Tibial artery (tissue), 4 donors: ENCODE data around the gene SUCO.

ENCODE experiments used
- DNase-seq, 2 donors: peaks; one replicate each; pipeline ENCODE4 v3.0.0-alpha.2; 2019
- H3K27ac ChIP-seq, 2 donors: fragments of 200-600 bp; sonication (generic) in 1 of 2; 1 replicate in 1 of 2; 2 replicates in 1 of 2; pipeline ENCODE4 v1.5.1; 2018 to 2019; ENCODE audit warnings: mild to moderate bottlenecking in 1 of 2
- H3K27me3 ChIP-seq, 2 donors: fragments of 200-600 bp; sonication (generic) in 1 of 2; one replicate each; pipeline versions ENCODE4 v1.5.1 to v1.6.0; 2016 to 2019
- H3K36me3 ChIP-seq, 3 donors: fragments of 200-600 bp; sonication (generic) in 2 of 3; one replicate each; pipeline ENCODE4 v1.5.1; 2016 to 2019; ENCODE audit warnings: mild to moderate bottlenecking in 2 of 3
- H3K4me1 ChIP-seq, 4 donors: fragments of 200-600 bp; sonication (generic) in 2 of 4; 1 replicate in 3 of 4; 2 replicates in 1 of 4; pipeline ENCODE4 v1.5.1; 2016 to 2019
- H3K4me3 ChIP-seq, 2 donors: fragments of 200-600 bp; sonication (generic) in 1 of 2; 1 replicate in 1 of 2; 2 replicates in 1 of 2; pipeline ENCODE4 v1.5.1; 2018 to 2019; ENCODE audit warnings: mild to moderate bottlenecking in 2 of 2
- H3K9me3 ChIP-seq, 3 donors: fragments of 200-600 bp; sonication (generic) in 1 of 3; one replicate each; pipeline ENCODE4 v1.5.1; 2016 to 2019
- CTCF ChIP-seq, 2 experiments: fragments of 200-600 bp in 1 of 2; fragments of 450-650 bp in 1 of 2; IDR thresholded peaks; one replicate each; pipeline ENCODE4 v1.5.1; 2017 to 2019; ENCODE audit warnings: antibody characterized with exemption in 2 of 2, mild to moderate bottlenecking in 1 of 2, moderate library complexity in 1 of 2
- intact Hi-C: fragments of 100-400 bp; cut with DNase I; formaldehyde crosslinking; loops from one replicate; pipeline ENCODE4 v1.15.0; 2023; ENCODE audit warnings: low total_unique reads

SUCO gene

DNA sequence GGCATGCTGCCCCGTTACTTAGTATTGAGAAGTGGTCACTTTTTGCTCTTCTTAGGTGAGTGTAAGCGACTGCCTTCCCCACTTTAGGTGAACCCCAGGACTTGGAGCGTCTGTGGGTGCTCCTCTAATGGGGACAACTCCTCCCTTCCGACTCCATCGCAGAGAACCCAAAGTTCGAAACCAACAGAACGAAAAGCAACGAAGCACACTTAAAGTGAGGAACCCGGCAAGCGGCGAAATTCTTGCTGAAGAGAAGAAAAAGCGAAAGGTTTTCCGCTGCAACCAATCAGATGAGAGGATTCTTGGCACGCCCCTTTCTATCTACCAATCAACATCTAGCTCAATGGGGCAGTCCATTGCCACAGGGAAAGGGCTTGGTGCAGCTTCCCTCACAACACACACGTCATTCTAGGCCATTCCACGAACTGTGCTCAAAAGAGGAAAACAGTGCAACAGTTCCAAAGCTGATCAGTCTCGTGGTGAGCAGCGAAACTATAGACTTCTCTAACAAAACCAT is 709 bp upstream of the SUCO start:
- H3K27me3 ChIP-seq, result no peaks in the 10 kb centered on the region
- peak; percentile 94 for DNase-seq
- no peaks in the 10 kb centered on the region for H3K9me3 ChIP-seq
- peak overlapping the region; percentile 87 to 96 for H3K4me3 ChIP-seq
- H3K36me3 ChIP-seq, result no peaks in the 10 kb centered on the region
- intact Hi-C loops, result loop anchor here (10.0 kb wide), 2 partner anchors 663 to 747 kb away; partner anchors contain the start of gene METTL13
- H3K27ac ChIP-seq, result peak overlapping the region; percentile 98 to 99
- TF ChIP-seq CTCF (IDR thresholded peaks at IDR 0.05), result no peak
- H3K4me1 ChIP-seq, result peaks cover 0 to 27% (median 22%) of the 10 kb centered on the region in 4 donors

- Histone ChIP-seq H3K4me1 (peaks cover 0 to 27% (median 22%) of the 10 kb centered on the region in 4 donors), H3K27me3 (no peaks in the 10 kb centered on the region), H3K36me3 (no peaks in the 10 kb centered on the region), H3K27ac (peak overlapping the region; percentile 98 to 99), H3K9me3 (no peaks in the 10 kb centered on the region), H3K4me3 (peak overlapping the region; percentile 87 to 96)
- peak; percentile 48 to 68 for DNase-seq
- intact Hi-C loops, result loop anchor here (10.0 kb wide), 2 partner anchors 661 to 749 kb away; partner anchors contain the start of gene METTL13
- TF ChIP-seq CTCF (IDR thresholded peaks at IDR 0.05), result no peak
Measured at GRCh38 chr1:172533513-172534151, 682 bp downstream of the SUCO start.

- intact Hi-C loops, result loop anchor here (10.0 kb wide), 2 partner anchors 659 to 751 kb away; partner anchors contain the start of gene METTL13
- H3K27me3 ChIP-seq, result no peaks in the 10 kb centered on the region
- no peak overlapping the region for H3K27ac ChIP-seq
- no peak overlapping the region for H3K4me3 ChIP-seq
- no peak for DNase-seq
- TF ChIP-seq CTCF (IDR thresholded peaks at IDR 0.05), result no peak
- H3K36me3 ChIP-seq, result no peaks in the 10 kb centered on the region
- H3K4me1 ChIP-seq, result peaks cover 0 to 34% (median 26%) of the 10 kb centered on the region in 4 donors
- no peaks in the 10 kb centered on the region for H3K9me3 ChIP-seq
Measured at GRCh38 chr1:172536256-172536655, 3.3 kb downstream of the SUCO start.

GRCh38 chr1:172537366-172537765 is 4.4 kb downstream of the SUCO start:
- no peaks in the 10 kb centered on the region for H3K9me3 ChIP-seq
- peaks cover 0 to 42% (median 23%) of the 10 kb centered on the region in 4 donors for H3K4me1 ChIP-seq
- H3K27ac ChIP-seq, result no peak overlapping the region
- H3K36me3 ChIP-seq, result no peaks in the 10 kb centered on the region
- no peak for TF ChIP-seq CTCF (IDR thresholded peaks at IDR 0.05)
- no peak overlapping the region for H3K4me3 ChIP-seq
- intact Hi-C loops, result loop anchor here (10.0 kb wide), 2 partner anchors 657 to 753 kb away; partner anchors contain the start of gene METTL13
- H3K27me3 ChIP-seq, result no peaks in the 10 kb centered on the region
- no peak for DNase-seq

DNA sequence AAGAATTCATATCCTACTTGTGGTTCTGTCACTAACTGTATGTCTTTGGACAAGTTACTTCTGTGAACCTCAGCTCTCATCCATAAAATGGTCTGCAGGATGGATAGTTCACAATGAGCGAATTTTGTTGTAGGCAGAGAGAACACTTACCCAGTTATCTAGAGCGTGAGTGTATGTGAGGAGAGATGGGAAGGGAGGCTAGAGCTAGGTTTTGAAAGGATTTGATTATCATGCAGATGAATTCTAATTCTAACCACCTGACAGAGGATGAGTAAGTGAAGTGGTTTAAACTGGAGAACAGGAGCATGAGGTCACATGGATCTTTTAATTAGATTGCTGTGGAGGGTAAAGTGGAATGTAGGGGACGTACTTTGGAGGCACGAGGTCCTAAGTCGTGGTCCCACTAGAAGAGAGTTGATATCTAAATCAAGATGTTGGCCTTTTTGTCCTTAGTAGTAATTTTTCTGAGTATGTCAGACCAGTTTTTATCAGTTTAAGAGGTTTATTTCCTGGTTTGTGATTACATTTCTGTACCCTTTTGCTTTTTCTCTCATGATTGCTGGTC is 5.0 kb downstream of the SUCO start:
- H3K27me3 ChIP-seq, result no peaks in the 10 kb centered on the region
- H3K36me3 ChIP-seq, result no peaks in the 10 kb centered on the region
- H3K4me1 ChIP-seq, result peaks cover 0 to 46% (median 23%) of the 10 kb centered on the region in 4 donors
- H3K9me3 ChIP-seq, result no peaks in the 10 kb centered on the region
- no peak overlapping the region for H3K27ac ChIP-seq
- H3K4me3 ChIP-seq, result no peak overlapping the region
- no peak for TF ChIP-seq CTCF (IDR thresholded peaks at IDR 0.05)
- no peak for DNase-seq
- intact Hi-C loops, result loop anchor here (10.0 kb wide), 2 partner anchors 657 to 753 kb away; partner anchors contain the start of gene METTL13
